NCI-H2081 treated with DMSO at 0.1 percent for 48 hours (cell line): ENCODE results near the gene GALNT14.

Experiments used
- DNase-seq: peaks from one replicate; lab custom pipeline; 2025; lab: John Stamatoyannopoulos, UW

Gene GALNT14

GRCh38 chr2:31008561-31009114 lies 129.6 kb downstream of the GALNT14 start:
- peak; percentile 68 for DNase-seq

- DNase-seq: no peak
Observed at GRCh38 chr2:31004257-31004656, 134.0 kb downstream of the GALNT14 start.

GRCh38 chr2:31003749-31004148 lies 134.5 kb downstream of the GALNT14 start:
- DNase-seq: no peak

GRCh38 chr2:31002537-31003150 lies 135.6 kb downstream of the GALNT14 start:
- DNase-seq: no peak

GRCh38 chr2:31000970-31001369 lies 137.3 kb downstream of the GALNT14 start:
- no peak for DNase-seq

GRCh38 chr2:30998672-30999071 lies 139.6 kb downstream of the GALNT14 start:
- DNase-seq: no peak

GRCh38 chr2:30997979-30998378 lies 140.3 kb downstream of the GALNT14 start:
- DNase-seq: no peak

GRCh38 chr2:30994227-30995056 lies 143.8 kb downstream of the GALNT14 start:
- DNase-seq: no peak

GRCh38 chr2:30992781-30993180 lies 145.5 kb downstream of the GALNT14 start:
- DNase-seq: no peak

GRCh38 chr2:30990671-30991070 lies 147.6 kb downstream of the GALNT14 start:
- no peak for DNase-seq

GRCh38 chr2:30990176-30990575 lies 148.1 kb downstream of the GALNT14 start:
- no peak for DNase-seq

GRCh38 chr2:30989746-30990145 lies 148.5 kb downstream of the GALNT14 start:
- no peak for DNase-seq

- no peak for DNase-seq
Observed at GRCh38 chr2:30987566-30987965, 150.7 kb downstream of the GALNT14 start.

GRCh38 chr2:30986231-30986580 lies 152.0 kb downstream of the GALNT14 start:
- DNase-seq: no peak

- DNase-seq: no peak
Observed at GRCh38 chr2:30985493-30986230, 152.6 kb downstream of the GALNT14 start.

- DNase-seq: no peak
Observed at GRCh38 chr2:30984148-30984547, 154.1 kb downstream of the GALNT14 start.

GRCh38 chr2:30981510-30981909 lies 156.7 kb downstream of the GALNT14 start:
- no peak for DNase-seq

- no peak for DNase-seq
Observed at GRCh38 chr2:30981096-30981495, 157.1 kb downstream of the GALNT14 start.

- DNase-seq: no peak
Observed at GRCh38 chr2:30979822-30980245, 158.4 kb downstream of the GALNT14 start.

GRCh38 chr2:30978854-30979253 lies 159.4 kb downstream of the GALNT14 start:
- no peak for DNase-seq

- DNase-seq: no peak
Observed at GRCh38 chr2:30978044-30978443, 160.2 kb downstream of the GALNT14 start.

GRCh38 chr2:30975156-30975555 lies 163.1 kb downstream of the GALNT14 start:
- DNase-seq: no peak

GRCh38 chr2:30974554-30974953 lies 163.7 kb downstream of the GALNT14 start:
- no peak for DNase-seq
